BJ (cell line): ENCODE data around the gene DEPDC7. TPM values are rescaled to one million over a fixed set of nuclear protein-coding genes. Genes with fewer than 3 reads are reported as not detected.
"Not testable (repeated sequence)": the region's sequence is repeated elsewhere in the genome, so short reads cannot be mapped to it uniquely, and the experiment has no call there.

Source experiments
- CTCF ChIA-PET: fragments of 350-600 bp; formaldehyde crosslinking; extraction: SDS; loops from one replicate; lab custom pipeline; 2021; ENCODE audit warnings: antibody characterized with exemption, inconsistent platforms; lab: Yijun Ruan, JAX
- POLR2A ChIA-PET: fragments of 300-600 bp; sonication (Branson Sonifier 250); formaldehyde crosslinking; extraction: SDS; loops from one replicate; lab custom pipeline; 2021; ENCODE audit warnings: antibody characterized with exemption; lab: Charles Lee
- DNase-seq: peaks from one replicate; pipeline ENCODE4 v3.0.0-alpha.2; 2011; ENCODE audit warnings: low read depth
- H3K27me3 ChIP-seq: 2 replicates; pipeline ENCODE4 v1.6.0; 2011; ENCODE audit warnings: low read length; ENCODE audit not compliant: control insufficient read depth, insufficient read depth
- H3K36me3 ChIP-seq: 2 replicates; pipeline ENCODE4 v1.5.1; 2011; ENCODE audit warnings: low read length; ENCODE audit not compliant: control insufficient read depth, insufficient read depth
- H3K4me3 ChIP-seq: 2 replicates; pipeline ENCODE4 v1.5.1; 2011; ENCODE audit warnings: low read depth, mild to moderate bottlenecking, control low read depth, low read length
- CTCF ChIP-seq: IDR thresholded peaks from 2 replicates; pipeline ENCODE4 v1.5.1; 2011; ENCODE audit warnings: low read depth, mild to moderate bottlenecking, control low read depth, inconsistent platforms, low read length, moderate library complexity; ENCODE audit not compliant: insufficient read depth
- polyA minus RNA-seq: library from RNA; depleted of rRNA, polyadenylated mRNA; stranded (reverse); fragments of >200 nt; gene quantifications from 2 replicates; pipeline ENCODE4 v1.2.3, GENCODE V29; 2011; rRNA and poly(A)+ RNA removed
- polyA plus RNA-seq: library from polyadenylated mRNA; depleted of rRNA; stranded (reverse); fragments of >200 nt; gene quantifications from 2 replicates; pipeline ENCODE4 v1.2.3, GENCODE V29; 2011; rRNA removed

Gene DEPDC7
- polyA plus RNA-seq (4.2 and 7.6 TPM in 2 replicates), polyA minus RNA-seq (1.6 and 2.1 TPM in 2 replicates)

GRCh38 chr11:33015621-33016551 is at the start of gene DEPDC7:
DEPDC7 (plus strand) TSS chr11:33015878; CDS start chr11:33015956, 78 bp downstream.
- Histone ChIP-seq H3K4me3 (peak within 1 kb of the TSS; percentile 56), H3K27me3 (no peaks in the 10 kb centered on the region), H3K36me3 (no peaks in the 10 kb centered on the region)
- POLR2A ChIA-PET = interaction anchor here (0.6 to 1.0 kb wide), 3 partner anchors 9 to 24 kb away, joined by 3 to 5 read pairs (median 3); partner anchors contain the start of gene TCP11L1
- no peak for TF ChIP-seq CTCF
- CTCF ChIA-PET = interaction anchor here (0.6 to 2.1 kb wide), 7 partner anchors 10 to 207 kb away, joined by 3 to 9 read pairs (median 4); no protein-coding TSS in a partner anchor
- DNase-seq = no peak

GRCh38 chr11:32968541-32968940 is 47.1 kb upstream of the DEPDC7 start:
- POLR2A ChIA-PET = no interaction called here
- no peak overlapping the region for H3K4me3 ChIP-seq
- CTCF ChIA-PET = interaction anchor here (0.6 to 2.1 kb wide), 7 partner anchors 9 to 97 kb away, joined by 3 to 17 read pairs (median 3); no protein-coding TSS in a partner anchor
- no peaks in the 10 kb centered on the region for H3K36me3 ChIP-seq
- no peak for DNase-seq
- no peak for TF ChIP-seq CTCF
- H3K27me3 ChIP-seq = no peaks in the 10 kb centered on the region

GRCh38 chr11:32972233-32972632 is 43.4 kb upstream of the DEPDC7 start:
- H3K27me3 ChIP-seq, H3K4me3 ChIP-seq, CTCF ChIA-PET, POLR2A ChIA-PET, H3K36me3 ChIP-seq, DNase-seq: not testable (repeated sequence)

GRCh38 chr11:32972781-32973180 is 42.9 kb upstream of the DEPDC7 start:
- DNase-seq = no peak
- ChIA-PET CTCF (no interaction called here), POLR2A (no interaction called here)
- Histone ChIP-seq H3K4me3 (no peak overlapping the region), H3K27me3 (no peaks in the 10 kb centered on the region), H3K36me3 (no peaks in the 10 kb centered on the region)
- TF ChIP-seq CTCF = no peak

- TF ChIP-seq CTCF = no peak
- no peak overlapping the region for H3K4me3 ChIP-seq
- no peaks in the 10 kb centered on the region for H3K36me3 ChIP-seq
- ChIA-PET POLR2A (no interaction called here), CTCF (interaction anchor here (2.0 kb wide), 1 partner anchor 9 kb away, joined by 5 read pairs; no protein-coding TSS in a partner anchor)
- DNase-seq = no peak
- no peaks in the 10 kb centered on the region for H3K27me3 ChIP-seq
Observed at GRCh38 chr11:32982626-32983025, 33.1 kb upstream of the DEPDC7 start.
